OCI-LY1 (cell line): ENCODE results near the gene PRELP.

ENCODE experiments used
- EZH2 ChIP-seq: fragments of 200-600 bp; sonication (generic), shearing (Covaris generic); IDR thresholded peaks from 2 replicates; pipeline ENCODE4 v1.8.0; 2017; ENCODE audit warnings: borderline replicate concordance, mixed run types, mild to moderate bottlenecking, antibody characterized with exemption, low read length, moderate library complexity, mixed read lengths
- TF ChIP-seq, protein P1 (sequence below): fragments of 200-600 bp; sonication (generic), shearing (Covaris generic); IDR thresholded peaks from 2 replicates; pipeline ENCODE4 v1.5.1; 2017; ENCODE audit warnings: mild to moderate bottlenecking, antibody characterized with exemption, low read length, moderate library complexity, mixed read lengths

DNA sequence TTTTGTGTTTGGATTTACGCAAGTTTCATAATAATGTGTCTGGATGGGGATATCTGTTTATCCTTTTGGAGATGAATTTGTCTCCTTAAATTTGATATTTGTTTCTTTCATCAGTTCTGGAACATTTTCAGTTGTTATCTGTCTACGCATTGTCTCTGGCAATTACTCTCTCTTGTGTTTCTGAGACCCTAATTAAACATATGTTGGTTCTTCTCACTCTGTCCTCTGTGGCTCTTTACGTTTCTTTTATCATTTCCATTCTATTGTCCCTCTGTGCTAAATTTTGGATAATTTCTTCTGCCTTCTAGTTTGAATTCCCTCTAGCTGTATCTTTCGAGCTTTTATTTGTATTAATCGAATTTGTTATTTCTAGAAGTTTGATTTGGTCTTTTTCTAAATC, 17.5 kb upstream of the PRELP start:
- TF ChIP-seq EZH2: no peak
- TF ChIP-seq, protein P1, sequence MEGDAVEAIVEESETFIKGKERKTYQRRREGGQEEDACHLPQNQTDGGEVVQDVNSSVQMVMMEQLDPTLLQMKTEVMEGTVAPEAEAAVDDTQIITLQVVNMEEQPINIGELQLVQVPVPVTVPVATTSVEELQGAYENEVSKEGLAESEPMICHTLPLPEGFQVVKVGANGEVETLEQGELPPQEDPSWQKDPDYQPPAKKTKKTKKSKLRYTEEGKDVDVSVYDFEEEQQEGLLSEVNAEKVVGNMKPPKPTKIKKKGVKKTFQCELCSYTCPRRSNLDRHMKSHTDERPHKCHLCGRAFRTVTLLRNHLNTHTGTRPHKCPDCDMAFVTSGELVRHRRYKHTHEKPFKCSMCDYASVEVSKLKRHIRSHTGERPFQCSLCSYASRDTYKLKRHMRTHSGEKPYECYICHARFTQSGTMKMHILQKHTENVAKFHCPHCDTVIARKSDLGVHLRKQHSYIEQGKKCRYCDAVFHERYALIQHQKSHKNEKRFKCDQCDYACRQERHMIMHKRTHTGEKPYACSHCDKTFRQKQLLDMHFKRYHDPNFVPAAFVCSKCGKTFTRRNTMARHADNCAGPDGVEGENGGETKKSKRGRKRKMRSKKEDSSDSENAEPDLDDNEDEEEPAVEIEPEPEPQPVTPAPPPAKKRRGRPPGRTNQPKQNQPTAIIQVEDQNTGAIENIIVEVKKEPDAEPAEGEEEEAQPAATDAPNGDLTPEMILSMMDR: no peak
